Psoas muscle (tissue), 8 donors: ENCODE data around the gene INAVA. TPM values are rescaled to one million over a fixed set of nuclear protein-coding genes. Genes with fewer than 3 reads are reported as not detected.

Experiments used
- ATAC-seq, 4 donors: fragments of 200-7000 bp; cut with Tn5 transposase; one replicate each; pipeline ENCODE4 v1.9.1; 2020; ENCODE audit warnings: moderate library complexity in 3 of 4, mild to moderate bottlenecking in 2 of 4
- DNase-seq, 2 donors: peaks; one replicate each; pipeline ENCODE4 v3.0.0-alpha.2; 2020
- H3K27ac ChIP-seq: fragments of 200-600 bp; one replicate; pipeline ENCODE4 v1.8.0; 2022
- H3K27me3 ChIP-seq, 3 donors: fragments of 200-600 bp in 1 of 3; one replicate each; pipeline versions ENCODE4 v1.6.1 to v1.8.0; 2013 to 2022; ENCODE audit warnings: low read length in 2 of 3, mild to moderate bottlenecking in 2 of 3, moderate library complexity in 1 of 3; ENCODE audit not compliant: insufficient read depth in 3 of 3
- H3K36me3 ChIP-seq, 2 donors: fragments of 200-600 bp in 1 of 2; one replicate each; pipeline versions ENCODE4 v1.6.1 to v1.8.0; 2013 to 2022; ENCODE audit warnings: low read depth in 1 of 2, mild to moderate bottlenecking in 1 of 2, moderate library complexity in 1 of 2; ENCODE audit not compliant: insufficient read depth in 1 of 2
- H3K4me1 ChIP-seq: fragments of 200-600 bp; one replicate; pipeline ENCODE4 v1.8.0; 2022
- H3K4me3 ChIP-seq: fragments of 200-600 bp; one replicate; pipeline ENCODE4 v1.8.0; 2022; ENCODE audit warnings: mild to moderate bottlenecking
- H3K9me3 ChIP-seq: fragments of 200-600 bp; one replicate; pipeline ENCODE4 v1.8.0; 2022
- CTCF ChIP-seq: fragments of 200-600 bp; IDR thresholded peaks from one replicate; pipeline ENCODE4 v1.8.0; 2022; ENCODE audit warnings: antibody characterized with exemption
- WGBS, 3 donors: extraction: QIAGEN DNeasy Blood & Tissue Kit; methylation state at CpG; one replicate each; pipeline versions ENCODE4 v1.1.6 to v1.1.7; 2013; 5-methylcytosine and 5-hydroxymethylcytosine counted together
- intact Hi-C, 2 donors: fragments of 100-400 bp; cut with DNase I; formaldehyde crosslinking; loops; one replicate each; pipeline versions ENCODE4 v1.11.0 to v1.14.2; 2022
- polyA plus RNA-seq, 3 donors: library from polyadenylated mRNA; stranded (reverse); fragments of 200-250 nt; gene quantifications; one replicate each; pipeline ENCODE4 v1.2.3, GENCODE V29; 2013
- total RNA-seq, 4 donors: library from RNA; stranded (reverse); fragmentation: NEBNext Ultra II Directional in 2 of 4; extraction: Animal tissue kit (Norgen Biotek cat#: 25700) in 2 of 4; gene quantifications; one replicate each; pipeline versions ENCODE4 v1.2.1 to v1.2.4, GENCODE V29; 2021 to 2023
- donor health status: healthy with polysubstance abuse.
- donor health status: DM: no; HTN: no; CAD: no; lungs with moderate emphysema.
- donor health status: Bipolar disorder and iron deficiency.
- donor health status: healthy.
- donor health status: DM: yes; HTN: yes; CAD: no.
- donor health status: DM: no; HTN: no; CAD: no.
- donor health status: DM: no; HTN: no; CAD: no.
- donor health status: DM: yes; HTN: yes; CAD: no.

The INAVA gene
- total and polyA plus RNA-seq, 7 donors: 0.04 TPM; not detected in 6

- ATAC-seq (peak; percentile 40 to 54 (median 53)), DNase-seq (no peak)
- Histone ChIP-seq H3K4me3 (peak overlapping the region; percentile 58), H3K27me3 (peaks cover 0 to 32% (median 19%) of the 10 kb centered on the region in 3 donors), H3K27ac (no peak overlapping the region), H3K4me1 (peaks cover 11% of the 10 kb centered on the region), H3K9me3 (no peaks in the 10 kb centered on the region), H3K36me3 (no peaks in the 10 kb centered on the region)
- WGBS, 3 donors: 2 to 3% (median 3%) methylated on average over 60 to 72 of the region's 72 CpGs
- TF ChIP-seq CTCF: no peak
- intact Hi-C loops: loop anchor here in 1 of 2 donors (10.0 kb wide), 1 partner anchor 154 kb away; no protein-coding TSS in a partner anchor
These were observed 3.6 kb upstream of the INAVA start for GRCh38 chr1:200890818-200891773.

GRCh38 chr1:200891774-200892157 lies 2.9 kb upstream of the INAVA start:
- TF ChIP-seq CTCF: no peak
- Histone ChIP-seq H3K9me3 (no peaks in the 10 kb centered on the region), H3K27ac (no peak overlapping the region), H3K4me3 (peak overlapping the region; percentile 58), H3K36me3 (no peaks in the 10 kb centered on the region), H3K27me3 (peaks cover 0 to 32% (median 19%) of the 10 kb centered on the region in 3 donors), H3K4me1 (peaks cover 11% of the 10 kb centered on the region)
- no peak for DNase-seq
- no peak for ATAC-seq
- 19 to 30% (median 29%) methylated on average over 8 of the region's 8 CpGs for WGBS, 3 donors
- intact Hi-C loops: loop anchor here in 1 of 2 donors (10.0 kb wide), 1 partner anchor 153 kb away; no protein-coding TSS in a partner anchor

GRCh38 chr1:200892546-200892945 lies 2.2 kb upstream of the INAVA start:
- Histone ChIP-seq H3K4me3 (no peak overlapping the region), H3K36me3 (no peaks in the 10 kb centered on the region), H3K9me3 (no peaks in the 10 kb centered on the region), H3K27ac (no peak overlapping the region), H3K27me3 (peaks cover 0 to 32% (median 19%) of the 10 kb centered on the region in 3 donors), H3K4me1 (peaks cover 11% of the 10 kb centered on the region)
- no peak for ATAC-seq
- intact Hi-C loops: loop anchor here in 1 of 2 donors (10.0 kb wide), 1 partner anchor 152 kb away; no protein-coding TSS in a partner anchor
- 56 to 69% (median 65%) methylated on average over 4 of the region's 4 CpGs for WGBS, 3 donors
- no peak for TF ChIP-seq CTCF
- DNase-seq: no peak

- Histone ChIP-seq H3K27ac (no peak overlapping the region), H3K27me3 (peaks cover 0 to 32% (median 19%) of the 10 kb centered on the region in 3 donors), H3K36me3 (no peaks in the 10 kb centered on the region), H3K9me3 (no peaks in the 10 kb centered on the region), H3K4me1 (peaks cover 11% of the 10 kb centered on the region), H3K4me3 (no peak overlapping the region)
- DNase-seq (no peak), ATAC-seq (no peak)
- TF ChIP-seq CTCF: no peak
- intact Hi-C loops: loop anchor here in 1 of 2 donors (10.0 kb wide), 1 partner anchor 152 kb away; no protein-coding TSS in a partner anchor
These were observed 1.7 kb upstream of the INAVA start for GRCh38 chr1:200892958-200893357.
